ENCODE measurements around the gene ERICH4. TPM values are rescaled to one million over a fixed set of nuclear protein-coding genes. Genes with fewer than 3 reads are reported as not detected.
A peak's percentile ranks its signal among the peaks of the same experiment; 100 is the strongest.
"Not testable (repeated sequence)": the region's sequence is repeated elsewhere in the genome, so short reads cannot be mapped to it uniquely, and the experiment has no call there.

Gene ERICH4
- total RNA-seq, 4 donors from 2014 or later = not detected

DNA sequence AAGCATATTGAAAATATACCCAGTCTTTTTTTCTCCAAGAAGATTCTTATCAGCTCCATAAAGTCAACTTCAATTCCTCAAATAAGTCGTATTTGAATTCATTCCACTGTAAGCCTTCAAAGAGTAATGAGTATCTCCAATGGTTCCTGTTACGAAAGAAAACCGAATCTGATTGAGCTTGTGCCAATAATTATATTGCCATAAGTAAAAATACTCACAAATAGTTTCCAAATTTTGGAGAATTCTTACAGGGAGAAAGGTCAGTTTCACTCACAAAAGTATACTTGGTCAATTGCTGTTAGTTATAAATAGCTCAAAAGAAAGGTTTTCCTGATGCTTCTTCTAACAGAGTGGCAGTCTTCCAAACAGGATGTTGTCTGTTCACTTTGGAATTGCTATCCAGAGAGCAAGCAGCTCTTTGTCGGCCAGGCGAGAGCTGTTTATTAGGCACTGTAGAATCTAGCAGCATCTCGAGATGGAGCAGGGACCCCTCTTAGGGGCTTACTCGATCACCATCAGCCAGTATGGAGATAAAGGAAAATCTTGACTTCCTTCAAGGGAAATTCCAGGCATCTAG, 13.5 kb downstream of the ERICH4 start:
- intact Hi-C loops (cut with DNase I) = loop anchor here (10.0 kb wide), 1 partner anchor 118 kb away; the partner anchor contains the start of gene CEACAM21
- Histone ChIP-seq H3K4me1 (peaks cover 0 to 6% of the 10 kb centered on the region in 2 donors), H3K9me3 (no peaks in the 10 kb centered on the region), H3K36me3 (no peaks in the 10 kb centered on the region), H3K27me3 (no peaks in the 10 kb centered on the region), H3K4me3 (replicated peaks in 1 of 3) (no peak overlapping the region), H3K27ac (peak overlapping the region in 2 of 3 donors; percentile 24 to 51)
- DNase-seq = no peak
- 37 to 43% methylated on average over 7 of the region's 7 CpGs for WGBS, 2 donors
- TF ChIP-seq, protein P1, sequence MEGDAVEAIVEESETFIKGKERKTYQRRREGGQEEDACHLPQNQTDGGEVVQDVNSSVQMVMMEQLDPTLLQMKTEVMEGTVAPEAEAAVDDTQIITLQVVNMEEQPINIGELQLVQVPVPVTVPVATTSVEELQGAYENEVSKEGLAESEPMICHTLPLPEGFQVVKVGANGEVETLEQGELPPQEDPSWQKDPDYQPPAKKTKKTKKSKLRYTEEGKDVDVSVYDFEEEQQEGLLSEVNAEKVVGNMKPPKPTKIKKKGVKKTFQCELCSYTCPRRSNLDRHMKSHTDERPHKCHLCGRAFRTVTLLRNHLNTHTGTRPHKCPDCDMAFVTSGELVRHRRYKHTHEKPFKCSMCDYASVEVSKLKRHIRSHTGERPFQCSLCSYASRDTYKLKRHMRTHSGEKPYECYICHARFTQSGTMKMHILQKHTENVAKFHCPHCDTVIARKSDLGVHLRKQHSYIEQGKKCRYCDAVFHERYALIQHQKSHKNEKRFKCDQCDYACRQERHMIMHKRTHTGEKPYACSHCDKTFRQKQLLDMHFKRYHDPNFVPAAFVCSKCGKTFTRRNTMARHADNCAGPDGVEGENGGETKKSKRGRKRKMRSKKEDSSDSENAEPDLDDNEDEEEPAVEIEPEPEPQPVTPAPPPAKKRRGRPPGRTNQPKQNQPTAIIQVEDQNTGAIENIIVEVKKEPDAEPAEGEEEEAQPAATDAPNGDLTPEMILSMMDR (IDR thresholded peaks at IDR 0.05) = no peak
- TF ChIP-seq POLR2A (IDR thresholded peaks at IDR 0.05) = no peak

DNA sequence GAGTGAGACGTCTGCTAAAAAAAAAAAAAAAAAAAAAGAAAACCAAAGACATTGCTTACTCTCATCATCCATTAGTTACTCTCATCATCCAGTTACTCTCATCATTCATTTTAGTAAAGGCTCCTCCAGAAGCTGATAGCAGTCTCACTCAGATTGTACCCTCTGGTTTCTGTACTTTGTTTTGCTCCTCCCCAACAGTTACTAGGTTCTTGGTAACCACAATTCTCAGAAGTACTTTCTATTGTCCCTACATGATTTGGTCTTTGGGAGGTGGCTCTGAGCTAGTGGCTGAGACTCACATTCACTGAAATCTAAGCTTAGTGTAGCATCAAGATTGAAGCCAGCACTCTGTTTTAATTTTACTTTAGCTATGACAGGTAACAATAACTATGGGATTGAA, 14.3 kb downstream of the ERICH4 start:
- TF ChIP-seq, protein P1 (IDR thresholded peaks at IDR 0.05) = no peak
- peaks cover 0 to 6% of the 10 kb centered on the region in 2 donors for H3K4me1 ChIP-seq
- no peaks in the 10 kb centered on the region for H3K27me3 ChIP-seq
- no peaks in the 10 kb centered on the region for H3K36me3 ChIP-seq
- DNase-seq = no peak
- WGBS, 2 donors = 40 to 50% methylated on average over 1 of the region's 1 CpG
- no peak overlapping the region for H3K4me3 ChIP-seq (replicated peaks in 1 of 3)
- no peak overlapping the region for H3K27ac ChIP-seq
- intact Hi-C loops (cut with DNase I) = loop anchor here (10.0 kb wide), 1 partner anchor 118 kb away; the partner anchor contains the start of gene CEACAM21
- H3K9me3 ChIP-seq = no peaks in the 10 kb centered on the region

DNA sequence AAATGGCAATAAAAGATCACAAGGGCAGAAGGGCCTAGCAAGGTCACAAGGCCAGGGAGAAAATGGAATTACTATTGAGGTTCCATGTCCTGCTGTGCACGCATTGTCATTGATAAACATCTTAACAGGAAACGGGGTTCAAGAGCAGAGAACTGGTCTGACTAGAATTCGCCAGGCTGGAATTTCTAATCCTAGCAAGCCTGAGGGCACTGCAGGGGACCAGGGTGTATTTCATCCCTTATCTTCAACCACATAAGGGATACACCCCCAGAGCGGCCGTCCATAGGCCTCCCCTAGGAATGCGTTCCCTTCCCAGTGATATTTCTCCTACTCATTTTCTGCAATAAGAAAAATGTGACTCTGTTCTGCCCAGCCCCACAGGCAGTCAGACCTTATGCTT, 19.5 kb downstream of the ERICH4 start:
- Histone ChIP-seq H3K27ac (no peak overlapping the region), H3K27me3 (no peaks in the 10 kb centered on the region), H3K9me3 (no peaks in the 10 kb centered on the region), H3K4me3 (replicated peaks in 1 of 3) (no peak overlapping the region), H3K4me1 (no peaks in the 10 kb centered on the region), H3K36me3 (no peaks in the 10 kb centered on the region)
- 62 to 67% methylated on average over 6 of the region's 6 CpGs for WGBS, 2 donors
- DNase-seq = no peak
- no peak for TF ChIP-seq POLR2A (IDR thresholded peaks at IDR 0.05)
- TF ChIP-seq, protein P1 (IDR thresholded peaks at IDR 0.05) = no peak
- intact Hi-C loops (cut with DNase I) = no loop called here

DNA sequence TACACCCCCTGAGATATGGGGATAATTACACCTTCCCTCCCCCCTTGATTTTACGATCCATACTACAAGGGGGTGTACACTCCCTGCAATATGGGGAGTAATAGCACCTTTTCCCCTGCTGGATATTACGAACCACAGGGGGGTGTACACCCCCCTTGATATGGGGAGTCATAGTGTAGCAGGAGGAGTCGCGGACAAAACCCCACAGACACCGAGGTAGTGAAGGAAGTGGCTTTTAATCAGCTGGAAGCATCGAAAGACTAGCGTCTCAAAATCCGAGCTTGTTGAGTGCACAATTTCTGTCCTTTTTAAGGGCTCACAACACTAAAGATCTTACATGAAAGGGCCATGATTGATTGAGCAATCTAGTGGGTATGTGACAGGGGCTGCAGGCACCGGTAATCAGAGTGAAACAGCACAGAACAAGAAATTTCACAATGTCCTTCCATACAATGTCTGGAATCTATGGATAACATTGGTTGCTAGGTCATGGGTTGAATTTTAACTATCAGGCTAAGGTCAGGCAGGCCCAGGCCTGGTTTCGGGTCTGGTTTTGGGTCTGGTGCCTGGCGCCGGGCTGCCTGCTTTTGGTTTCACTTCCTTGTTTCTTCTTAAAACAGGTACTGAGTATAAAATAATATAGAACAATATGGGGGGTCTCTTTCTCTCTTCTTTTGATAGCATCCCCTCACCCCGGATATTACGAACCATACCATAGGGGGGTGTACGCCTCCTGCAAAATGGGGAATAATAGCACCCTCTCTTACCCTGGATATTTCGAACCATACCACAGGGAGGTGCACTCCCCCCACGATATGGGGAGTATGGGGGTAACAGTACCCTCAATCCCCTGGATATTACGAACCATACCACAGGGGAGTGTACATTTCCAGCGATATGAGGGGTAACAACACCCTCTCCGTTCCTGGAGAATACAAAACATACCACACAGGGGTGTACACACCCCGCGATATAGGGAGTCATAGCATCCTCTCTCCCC, 20.6 kb downstream of the ERICH4 start:
- DNase-seq; H3K9me3 ChIP-seq; H3K36me3 ChIP-seq; H3K27ac ChIP-seq; H3K27me3 ChIP-seq; H3K4me1 ChIP-seq; H3K4me3 ChIP-seq (replicated peaks in 1 of 3); intact Hi-C loops (cut with DNase I): not testable (repeated sequence)
- WGBS, 2 donors = 81 to 83% methylated on average over 22 of the region's 22 CpGs

DNA sequence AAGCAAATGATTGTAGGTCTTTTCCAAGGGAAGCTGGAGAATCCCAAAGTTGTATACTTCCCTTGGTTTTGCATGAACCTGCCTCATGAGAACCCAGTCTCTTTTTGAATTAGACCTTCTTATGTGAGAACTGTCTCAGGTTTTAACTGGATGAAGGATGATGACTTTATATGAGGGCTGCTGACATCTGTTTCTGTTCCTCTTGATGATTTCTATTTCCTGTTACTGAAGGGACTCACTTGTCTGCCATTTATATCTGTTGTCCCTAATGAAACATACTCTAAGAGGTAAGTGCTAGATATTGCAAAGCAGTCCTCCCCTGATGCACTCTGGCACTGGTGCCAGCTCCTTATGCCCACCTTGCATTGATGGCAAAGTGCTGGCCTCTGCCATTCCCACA, 33.6 kb downstream of the ERICH4 start:
- TF ChIP-seq POLR2A (IDR thresholded peaks at IDR 0.05) = no peak
- TF ChIP-seq, protein P1 (IDR thresholded peaks at IDR 0.05) = no peak
- Histone ChIP-seq H3K27ac (no peak overlapping the region), H3K36me3 (no peaks in the 10 kb centered on the region), H3K9me3 (no peaks in the 10 kb centered on the region), H3K4me1 (peaks cover 0 to 4% of the 10 kb centered on the region in 2 donors), H3K27me3 (no peaks in the 10 kb centered on the region), H3K4me3 (replicated peaks in 1 of 3) (no peak overlapping the region)
- DNase-seq = no peak
- intact Hi-C loops (cut with DNase I) = no loop called here
